ENCODE results near the gene ADCY5.

DNA sequence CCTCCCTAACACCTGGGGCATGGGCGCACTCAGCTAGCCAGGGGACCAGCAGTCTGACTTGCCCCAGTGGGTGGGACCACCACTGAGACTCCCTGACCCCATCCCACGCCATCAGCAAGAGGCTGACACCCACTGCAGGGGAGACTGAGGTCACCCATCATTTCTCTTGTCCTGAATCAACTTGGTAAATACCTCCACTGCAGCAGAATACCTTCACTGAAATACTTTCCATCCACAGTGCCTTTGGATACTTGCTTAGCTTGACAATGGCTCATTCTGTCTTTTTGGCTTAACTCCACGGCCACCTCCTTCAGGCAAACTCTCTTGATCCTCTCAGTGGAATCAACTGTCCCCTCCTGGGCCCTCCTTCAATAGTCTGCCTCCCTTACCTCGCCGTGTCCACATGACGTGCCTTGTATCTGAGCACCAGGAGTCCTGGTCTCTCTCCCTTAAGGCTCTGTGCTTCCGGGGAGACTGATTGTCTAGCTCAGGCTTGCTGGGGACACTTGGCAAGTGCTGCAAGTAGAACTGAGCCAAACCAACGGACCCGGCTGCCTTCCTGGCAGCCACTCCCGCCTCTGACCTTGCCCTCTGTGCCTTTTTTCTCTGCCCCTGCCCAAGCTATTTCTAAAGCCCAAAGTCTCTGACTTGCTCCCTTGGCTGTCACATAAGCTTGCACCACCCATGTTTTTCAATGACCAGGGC lies 119.1 kb downstream of the ADCY5 start:
- TF ChIP-seq YY1 (IDR thresholded peaks at IDR 0.05; ENCODE audit: insufficient read depth, insufficient read length) (no peak), SUZ12 (IDR thresholded peaks at IDR 0.05; ENCODE audit: extremely low read depth, insufficient read depth, insufficient read length) (no peak), ZNF274 (IDR thresholded peaks at IDR 0.05; ENCODE audit: low read depth, low read length) (no peak)

Data from NT2/D1 (cell line).